SK-N-SH (cell line): Measurements from ENCODE around the gene OPN1MW3.
"Not testable (repeated sequence)": the region's sequence is repeated elsewhere in the genome, so short reads cannot be mapped to it uniquely, and the experiment has no call there.

ENCODE experiments used
- FOSL2 ChIP-seq: IDR thresholded peaks from 2 replicates; pipeline ENCODE4 v1.4.0; 2012; ENCODE audit warnings: low read depth, mild to moderate bottlenecking, moderate library complexity, borderline replicate concordance
- FOXM1 ChIP-seq: IDR thresholded peaks from 2 replicates; pipeline ENCODE4 v1.4.0; 2012; ENCODE audit warnings: low read depth, mild to moderate bottlenecking
- POLR2AphosphoS5 ChIP-seq: IDR thresholded peaks from 2 replicates; pipeline ENCODE4 v1.6.1; 2012; ENCODE audit warnings: low read depth, low read length
- RFX5 ChIP-seq: IDR thresholded peaks from 2 replicates; pipeline ENCODE4 v1.6.1; 2012; ENCODE audit warnings: mild to moderate bottlenecking, improper control_type of control experiment, low read length
- RXRA ChIP-seq: IDR thresholded peaks from 2 replicates; pipeline ENCODE4 v1.4.0; 2012; ENCODE audit warnings: low read depth, mild to moderate bottlenecking, borderline replicate concordance
- TF ChIP-seq, protein P1 (sequence below): fragments of 200-600 bp; sonication (generic); IDR thresholded peaks from 2 replicates; pipeline ENCODE4 v1.6.1; 2017; ENCODE audit warnings: antibody characterized with exemption, mild to moderate bottlenecking, moderate library complexity
- TF ChIP-seq, protein P2 (sequence below): IDR thresholded peaks from 2 replicates; pipeline ENCODE4 v1.6.1; 2012; ENCODE audit warnings: mild to moderate bottlenecking, low read depth, low read length, moderate library complexity

DNA sequence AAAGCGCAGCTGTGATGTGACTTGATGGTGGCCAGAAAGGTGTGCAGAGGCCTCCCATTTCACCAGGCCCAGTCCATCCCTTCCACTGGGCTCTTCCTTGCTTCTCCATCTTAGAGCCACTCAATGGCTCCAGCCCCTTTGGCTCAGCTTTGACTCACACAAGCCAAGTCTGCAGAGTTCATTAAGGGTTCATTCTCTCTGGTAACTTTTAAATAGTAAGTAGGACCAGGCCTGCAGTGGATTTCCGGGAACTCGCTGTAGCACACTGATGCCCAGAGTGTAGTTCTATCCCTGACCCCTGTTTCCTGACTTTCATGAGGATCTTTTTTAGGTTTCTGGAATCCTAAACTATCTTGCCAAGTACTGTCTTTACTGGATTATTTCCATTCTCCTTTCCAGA is 25.9 kb upstream of the OPN1MW3 start:
- TF ChIP-seq RXRA, RFX5, FOSL2, POLR2AphosphoS5, FOXM1: not testable (repeated sequence)
- TF ChIP-seq, protein P1, sequence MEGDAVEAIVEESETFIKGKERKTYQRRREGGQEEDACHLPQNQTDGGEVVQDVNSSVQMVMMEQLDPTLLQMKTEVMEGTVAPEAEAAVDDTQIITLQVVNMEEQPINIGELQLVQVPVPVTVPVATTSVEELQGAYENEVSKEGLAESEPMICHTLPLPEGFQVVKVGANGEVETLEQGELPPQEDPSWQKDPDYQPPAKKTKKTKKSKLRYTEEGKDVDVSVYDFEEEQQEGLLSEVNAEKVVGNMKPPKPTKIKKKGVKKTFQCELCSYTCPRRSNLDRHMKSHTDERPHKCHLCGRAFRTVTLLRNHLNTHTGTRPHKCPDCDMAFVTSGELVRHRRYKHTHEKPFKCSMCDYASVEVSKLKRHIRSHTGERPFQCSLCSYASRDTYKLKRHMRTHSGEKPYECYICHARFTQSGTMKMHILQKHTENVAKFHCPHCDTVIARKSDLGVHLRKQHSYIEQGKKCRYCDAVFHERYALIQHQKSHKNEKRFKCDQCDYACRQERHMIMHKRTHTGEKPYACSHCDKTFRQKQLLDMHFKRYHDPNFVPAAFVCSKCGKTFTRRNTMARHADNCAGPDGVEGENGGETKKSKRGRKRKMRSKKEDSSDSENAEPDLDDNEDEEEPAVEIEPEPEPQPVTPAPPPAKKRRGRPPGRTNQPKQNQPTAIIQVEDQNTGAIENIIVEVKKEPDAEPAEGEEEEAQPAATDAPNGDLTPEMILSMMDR, result not testable (repeated sequence)
- TF ChIP-seq, protein P2, sequence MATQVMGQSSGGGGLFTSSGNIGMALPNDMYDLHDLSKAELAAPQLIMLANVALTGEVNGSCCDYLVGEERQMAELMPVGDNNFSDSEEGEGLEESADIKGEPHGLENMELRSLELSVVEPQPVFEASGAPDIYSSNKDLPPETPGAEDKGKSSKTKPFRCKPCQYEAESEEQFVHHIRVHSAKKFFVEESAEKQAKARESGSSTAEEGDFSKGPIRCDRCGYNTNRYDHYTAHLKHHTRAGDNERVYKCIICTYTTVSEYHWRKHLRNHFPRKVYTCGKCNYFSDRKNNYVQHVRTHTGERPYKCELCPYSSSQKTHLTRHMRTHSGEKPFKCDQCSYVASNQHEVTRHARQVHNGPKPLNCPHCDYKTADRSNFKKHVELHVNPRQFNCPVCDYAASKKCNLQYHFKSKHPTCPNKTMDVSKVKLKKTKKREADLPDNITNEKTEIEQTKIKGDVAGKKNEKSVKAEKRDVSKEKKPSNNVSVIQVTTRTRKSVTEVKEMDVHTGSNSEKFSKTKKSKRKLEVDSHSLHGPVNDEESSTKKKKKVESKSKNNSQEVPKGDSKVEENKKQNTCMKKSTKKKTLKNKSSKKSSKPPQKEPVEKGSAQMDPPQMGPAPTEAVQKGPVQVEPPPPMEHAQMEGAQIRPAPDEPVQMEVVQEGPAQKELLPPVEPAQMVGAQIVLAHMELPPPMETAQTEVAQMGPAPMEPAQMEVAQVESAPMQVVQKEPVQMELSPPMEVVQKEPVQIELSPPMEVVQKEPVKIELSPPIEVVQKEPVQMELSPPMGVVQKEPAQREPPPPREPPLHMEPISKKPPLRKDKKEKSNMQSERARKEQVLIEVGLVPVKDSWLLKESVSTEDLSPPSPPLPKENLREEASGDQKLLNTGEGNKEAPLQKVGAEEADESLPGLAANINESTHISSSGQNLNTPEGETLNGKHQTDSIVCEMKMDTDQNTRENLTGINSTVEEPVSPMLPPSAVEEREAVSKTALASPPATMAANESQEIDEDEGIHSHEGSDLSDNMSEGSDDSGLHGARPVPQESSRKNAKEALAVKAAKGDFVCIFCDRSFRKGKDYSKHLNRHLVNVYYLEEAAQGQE, result not testable (repeated sequence)
